Left renal pelvis (tissue), 4 donors: ENCODE data around the gene PCNX3. TPM values are rescaled to one million over a fixed set of nuclear protein-coding genes. Genes with fewer than 3 reads are reported as not detected.
"Not testable (repeated sequence)": the region's sequence is repeated elsewhere in the genome, so short reads cannot be mapped to it uniquely, and the experiment has no call there.

ENCODE experiments used
- DNase-seq, 4 donors: peaks; one replicate each; pipeline ENCODE4 v3.0.0-alpha.2; 2013; ENCODE audit warnings: low read depth in 4 of 4, low spot score in 3 of 4
- polyA plus RNA-seq, 4 donors: library from polyadenylated mRNA; unstranded; fragments of 120-200 nt; gene quantifications; one replicate each; pipeline ENCODE4 v1.2.1, GENCODE V29; 2013; ENCODE audit not compliant: insufficient read length in 4 of 4

Gene PCNX3
- polyA plus RNA-seq, 4 donors: 20.3 to 37.9 (median 28.1) TPM

GRCh38 chr11:65637032-65637557 is 21.5 kb downstream of the PCNX3 start:
- DNase-seq: no peak

GRCh38 chr11:65637794-65638419 is 22.3 kb downstream of the PCNX3 start, which contains the start of gene SIPA1:
Gene SIPA1 (plus strand): TSS chr11:65638101. CDS start chr11:65640922, 2,821 bp downstream.
- peak in 2 of 4 donors; percentile 47 to 72 for DNase-seq

- not testable (repeated sequence) for DNase-seq
Measured at GRCh38 chr11:65639228-65639597, 23.6 kb downstream of the PCNX3 start.

- DNase-seq: no peak
Measured at GRCh38 chr11:65639623-65640482, 24.3 kb downstream of the PCNX3 start.

- no peak for DNase-seq
Measured at GRCh38 chr11:65640483-65641296, 25.1 kb downstream of the PCNX3 start.

GRCh38 chr11:65641297-65642013 is 25.9 kb downstream of the PCNX3 start:
- DNase-seq: no peak

- DNase-seq: no peak
Measured at GRCh38 chr11:65642014-65642671, 26.6 kb downstream of the PCNX3 start.

- no peak for DNase-seq
Measured at GRCh38 chr11:65643971-65644370, 28.4 kb downstream of the PCNX3 start.

GRCh38 chr11:65644837-65645236 is 29.3 kb downstream of the PCNX3 start:
- no peak for DNase-seq

GRCh38 chr11:65645710-65646109 is 30.1 kb downstream of the PCNX3 start:
- DNase-seq: no peak

- DNase-seq: no peak
Measured at GRCh38 chr11:65646288-65646957, 30.8 kb downstream of the PCNX3 start.

GRCh38 chr11:65646958-65647701 is 31.6 kb downstream of the PCNX3 start:
- DNase-seq: peak in 1 of 4 donors; percentile 35

GRCh38 chr11:65648997-65649493 is 33.5 kb downstream of the PCNX3 start:
- DNase-seq: no peak

- no peak for DNase-seq
Measured at GRCh38 chr11:65649656-65650546, 34.3 kb downstream of the PCNX3 start.

GRCh38 chr11:65650547-65651338 is 35.2 kb downstream of the PCNX3 start:
- no peak for DNase-seq

GRCh38 chr11:65651339-65651588 is 35.7 kb downstream of the PCNX3 start:
- DNase-seq: no peak
